RKO (cell line): ENCODE results near the gene MRPL16.
A peak's percentile ranks its signal among the peaks of the same experiment; 100 is the strongest.
"Not testable (repeated sequence)": the region's sequence is repeated elsewhere in the genome, so short reads cannot be mapped to it uniquely, and the experiment has no call there.

Experiments used
- DNase-seq: peaks from one replicate; pipeline ENCODE4 v3.0.0-alpha.2; 2016; ENCODE audit warnings: low spot score

The MRPL16 gene

DNA sequence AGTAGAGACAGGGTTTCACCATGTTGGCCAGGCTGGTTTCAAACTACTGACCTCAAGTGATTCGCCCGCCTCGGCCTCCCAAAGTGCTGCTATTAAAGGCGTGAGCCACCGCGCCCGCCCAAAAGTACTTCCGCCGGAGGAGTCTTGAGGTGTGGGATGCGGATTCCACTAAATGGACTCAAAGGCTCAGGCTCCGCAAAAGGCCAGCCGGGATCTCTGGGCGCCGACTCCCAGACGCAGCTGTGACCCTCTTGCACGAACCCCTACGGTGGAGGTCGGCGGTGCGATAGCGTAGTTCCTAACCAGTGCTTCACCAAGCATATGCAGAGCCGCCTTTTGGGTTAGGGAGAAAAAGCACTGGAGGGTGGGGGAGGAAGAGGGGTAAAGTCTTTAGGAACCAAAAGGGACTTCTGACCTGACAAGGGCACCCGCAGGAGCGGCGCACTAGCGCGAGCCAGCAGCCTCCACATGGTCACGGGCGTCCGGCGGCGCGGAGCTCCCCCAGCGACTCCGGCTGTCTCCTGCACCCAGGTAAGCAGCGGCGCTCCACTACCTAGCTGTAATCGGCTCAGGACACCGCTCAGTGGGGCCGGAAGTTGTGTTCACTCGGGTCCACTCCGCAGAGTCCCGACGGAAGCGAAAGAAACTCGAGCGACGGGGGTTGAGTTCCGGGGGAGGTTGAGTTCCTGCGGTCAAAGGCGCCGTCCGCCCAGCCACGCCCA, at the start of gene MRPL16:
MRPL16 (minus strand) TSS at position 590 of the 722 bp plus-strand sequence; CDS start at position 470, 120 bp downstream.
- peak; percentile 93 for DNase-seq

DNA sequence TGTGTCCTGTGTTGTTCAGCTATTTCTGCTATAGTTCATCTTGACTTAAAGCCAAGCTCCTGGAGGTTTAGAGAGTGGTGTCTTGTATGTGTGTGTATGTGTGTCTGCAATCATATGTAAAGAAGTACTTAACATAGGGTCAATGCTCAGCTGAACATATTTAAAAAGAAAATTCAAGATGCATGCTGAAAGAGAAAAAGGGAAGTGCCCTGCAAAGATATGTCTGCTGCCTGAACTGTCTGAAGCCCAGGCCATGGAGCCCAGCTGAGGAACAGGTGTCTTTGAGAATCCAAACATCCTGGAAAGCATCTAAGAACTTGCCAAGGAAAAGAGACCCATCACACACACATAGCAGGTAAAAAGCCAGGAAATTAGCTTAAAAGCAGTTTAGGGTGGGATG, 49.1 kb upstream of the MRPL16 start:
- DNase-seq: no peak

DNA sequence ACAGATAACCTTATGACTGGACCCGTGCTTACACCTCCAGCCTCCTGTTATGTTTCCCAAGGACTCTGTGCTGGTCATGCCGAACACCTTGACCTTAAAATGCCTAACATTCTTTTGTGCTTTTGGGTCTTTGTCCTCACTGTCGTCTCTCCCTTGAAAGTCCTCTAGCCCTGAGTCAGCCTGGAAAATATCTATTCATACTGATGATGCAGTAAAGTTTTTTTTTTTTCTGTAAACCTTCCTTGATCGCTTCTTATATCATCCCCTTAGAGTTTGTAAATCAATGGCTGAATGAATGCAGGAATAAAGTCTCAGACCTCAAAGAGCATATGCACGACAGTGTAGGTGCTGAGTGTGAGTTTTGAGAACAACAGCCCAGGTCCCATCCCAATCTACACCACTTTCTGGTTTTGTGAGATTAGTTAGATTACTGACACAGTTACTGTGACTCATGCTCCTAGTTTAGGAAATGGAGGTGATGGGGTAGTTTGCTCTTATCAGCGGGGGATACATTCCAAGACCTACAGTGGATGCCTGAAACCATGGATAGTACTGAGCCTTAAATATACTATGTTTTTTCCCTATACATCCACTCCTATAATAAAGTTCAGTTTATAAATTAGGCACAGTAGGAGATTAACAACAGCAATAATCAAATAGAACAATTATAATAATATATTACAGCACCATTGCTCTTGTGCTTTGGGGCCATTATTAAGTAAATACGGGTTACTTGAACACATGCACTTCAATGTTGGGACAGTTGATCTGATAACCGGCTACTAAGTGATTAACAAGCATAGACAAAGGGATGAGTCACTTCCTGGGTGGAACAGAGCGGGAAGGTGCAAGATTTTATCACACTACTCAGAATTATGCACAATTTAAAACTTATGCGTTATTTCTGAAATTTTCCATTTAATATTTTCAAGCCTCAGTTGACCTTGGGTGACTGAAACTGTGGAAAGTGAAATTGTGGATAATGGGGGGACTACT, 47.2 kb upstream of the MRPL16 start:
- peak; percentile 61 for DNase-seq

DNA sequence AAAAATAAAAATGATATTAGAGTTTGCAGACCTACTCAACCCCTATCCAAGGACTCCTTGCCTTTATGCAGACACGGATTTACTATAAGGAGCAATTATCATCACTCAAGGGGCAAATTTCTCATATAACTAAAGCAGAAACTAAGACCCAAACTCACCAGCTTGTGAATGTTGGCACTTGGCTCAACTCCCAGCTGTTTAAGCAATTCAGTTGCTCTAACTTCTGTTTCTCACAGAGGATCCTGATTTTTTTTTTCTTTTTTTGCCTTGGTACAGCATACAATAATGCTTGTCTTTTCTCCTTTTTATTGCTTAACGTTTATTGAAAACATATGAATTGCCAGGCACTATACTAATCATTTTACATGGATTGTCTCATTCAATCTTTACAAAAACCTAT, 44.3 kb upstream of the MRPL16 start:
- DNase-seq: no peak

DNA sequence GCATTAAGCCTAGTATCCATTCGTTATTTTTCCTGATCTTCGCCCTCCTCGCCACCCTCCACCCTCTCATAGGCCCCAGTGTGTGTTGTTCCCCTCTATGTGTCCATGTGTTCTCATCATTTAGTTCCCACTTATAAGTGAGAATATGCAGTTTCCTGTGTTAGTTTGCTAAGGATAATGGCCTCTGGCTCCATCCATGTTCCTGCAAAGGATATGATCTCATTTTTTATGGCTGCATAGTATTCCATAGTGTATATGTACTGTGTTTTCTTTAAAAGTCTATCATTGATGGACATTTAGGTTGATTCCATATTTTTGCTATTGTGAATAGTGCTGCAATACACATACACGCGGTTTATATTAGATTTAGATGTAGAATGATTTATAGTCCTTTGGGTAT, 40.8 kb upstream of the MRPL16 start:
- not testable (repeated sequence) for DNase-seq

DNA sequence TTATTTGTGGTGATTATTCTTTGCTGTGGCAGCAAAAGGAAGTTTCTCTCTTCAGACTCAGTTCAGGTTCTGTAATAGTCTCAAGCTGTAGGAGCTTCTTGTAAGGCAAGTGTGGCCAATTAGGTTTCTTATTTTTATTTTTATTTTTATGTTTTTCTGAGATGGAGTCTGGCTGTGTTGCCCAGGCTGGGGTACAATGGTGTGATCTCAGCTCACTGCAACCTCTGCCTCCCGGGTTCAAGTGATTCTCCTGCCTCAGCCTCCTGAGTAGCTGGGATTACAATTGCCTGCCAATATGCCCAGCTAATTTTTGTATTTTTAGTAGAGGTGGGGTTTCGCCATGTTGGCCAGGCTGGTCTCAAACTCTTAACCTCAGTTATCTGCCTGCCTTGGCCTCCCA, 39.0 kb upstream of the MRPL16 start:
- not testable (repeated sequence) for DNase-seq

DNA sequence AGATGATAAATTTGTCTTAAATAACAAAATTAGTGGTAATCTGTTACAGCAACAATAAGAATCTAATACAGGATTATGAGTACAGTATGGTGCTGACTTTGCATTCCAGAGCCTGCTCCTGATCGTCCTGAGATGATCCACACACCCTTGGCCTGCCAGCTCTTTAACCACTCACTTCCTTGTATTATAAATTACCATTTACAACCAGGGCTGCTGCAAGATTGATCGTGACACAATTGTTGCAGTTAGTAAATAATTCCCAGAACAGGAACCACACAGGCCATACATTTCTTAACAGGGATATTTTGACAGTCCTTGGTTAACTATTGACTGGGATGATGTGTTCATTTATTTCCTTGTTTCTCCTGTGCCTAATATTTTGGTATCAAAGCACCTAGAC, 38.6 kb upstream of the MRPL16 start:
- no peak for DNase-seq

DNA sequence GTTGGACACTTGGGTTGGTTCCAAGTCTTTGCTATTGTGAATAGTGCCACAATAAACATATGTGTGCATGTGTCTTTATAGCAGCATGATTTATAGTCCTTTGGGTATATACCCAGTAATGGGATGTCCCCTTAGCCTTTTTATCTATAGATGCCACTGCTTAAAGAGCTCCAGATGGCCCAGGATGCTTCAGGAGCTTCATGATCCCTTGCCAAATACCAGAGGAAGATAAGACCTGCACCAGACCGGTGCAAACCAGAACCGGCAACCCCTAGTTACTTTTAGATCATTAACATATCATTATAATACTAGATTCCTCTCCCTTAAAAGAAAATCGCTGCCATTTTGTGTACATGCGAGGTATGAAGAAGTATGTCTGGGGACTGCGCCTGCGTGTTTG, 37.9 kb upstream of the MRPL16 start:
- not testable (repeated sequence) for DNase-seq

DNA sequence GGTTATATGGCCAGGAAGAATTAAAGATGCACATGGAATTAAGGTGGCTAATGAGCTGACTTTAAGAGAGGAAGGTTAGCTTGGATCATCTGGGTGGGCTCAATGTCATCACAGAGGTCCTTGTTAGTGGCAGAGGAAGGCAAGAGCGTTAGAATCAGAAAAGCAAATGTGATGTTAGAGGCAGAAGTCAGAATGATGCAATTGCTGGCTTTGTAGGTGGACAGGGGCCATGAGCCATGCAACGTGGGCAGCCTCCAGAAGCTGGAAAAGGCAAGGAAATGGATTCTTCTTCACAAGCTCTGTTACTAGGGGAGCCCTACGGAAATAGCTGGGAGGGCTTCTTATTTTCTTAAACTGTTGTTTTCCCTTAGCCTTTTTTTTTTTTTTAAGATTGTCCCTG, 37.0 kb upstream of the MRPL16 start:
- DNase-seq: no peak

DNA sequence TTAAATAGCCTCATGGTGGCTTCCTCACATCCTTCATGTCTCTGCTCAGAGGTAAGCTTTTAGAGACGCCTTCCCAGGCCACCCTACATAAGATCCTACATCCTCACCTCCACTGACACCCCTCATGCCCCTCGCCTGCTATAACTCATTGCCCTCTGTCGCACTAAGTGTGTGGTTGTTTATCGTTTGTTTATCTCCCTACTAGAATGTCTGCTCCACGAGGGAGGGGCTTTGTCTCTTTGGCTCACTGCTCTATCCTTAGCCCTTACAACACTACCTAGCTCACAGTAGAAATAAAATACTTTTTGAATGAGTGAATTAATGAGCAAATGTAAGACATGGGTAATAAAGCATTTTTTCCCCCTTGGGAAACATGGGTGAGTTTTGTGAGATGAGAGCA, 36.0 kb upstream of the MRPL16 start:
- DNase-seq: no peak

DNA sequence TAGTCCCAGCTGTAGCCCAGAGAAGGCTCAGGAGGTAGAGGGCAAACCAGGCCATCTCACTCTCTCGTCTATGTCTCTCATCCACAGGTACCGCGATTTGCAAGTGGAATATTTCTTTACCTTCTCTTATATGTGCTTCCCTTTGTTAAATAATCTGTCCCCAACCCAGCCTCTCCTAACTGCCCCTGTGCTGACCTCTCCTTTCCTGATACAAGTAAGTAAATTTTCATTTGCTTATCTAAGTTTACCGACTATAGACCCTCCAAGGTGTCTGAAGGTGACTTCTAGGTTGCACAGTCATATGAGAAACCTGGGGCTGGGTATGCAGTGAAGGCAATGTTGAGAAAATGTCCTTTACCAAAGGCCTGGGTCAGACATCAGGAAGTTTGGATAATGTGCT, 34.8 kb upstream of the MRPL16 start, which contains the start of gene CBLIF:
CBLIF (minus strand) TSS at position 101 of the 400 bp plus-strand sequence; CDS start at position 55, 46 bp downstream.
- DNase-seq: no peak

DNA sequence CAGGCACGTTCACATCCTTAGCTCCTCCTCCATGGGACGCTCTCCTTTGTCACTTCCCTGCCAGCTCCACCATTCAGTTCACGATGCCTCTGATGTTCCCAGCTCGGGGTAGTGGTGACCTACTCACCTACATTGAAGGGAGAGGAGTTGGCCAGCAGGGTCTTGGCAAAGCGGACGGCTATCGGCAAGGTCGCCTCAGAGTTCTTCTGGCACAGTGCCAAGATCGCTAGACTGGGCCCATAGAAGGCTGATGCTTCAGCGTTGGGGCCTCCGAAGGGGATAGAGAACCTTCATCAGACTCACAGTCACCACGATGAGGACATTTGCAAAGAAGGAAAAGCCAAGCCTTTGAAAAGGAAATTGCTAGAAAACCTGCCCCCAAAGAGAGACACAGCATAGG, 31.7 kb upstream of the MRPL16 start:
- DNase-seq: no peak

DNA sequence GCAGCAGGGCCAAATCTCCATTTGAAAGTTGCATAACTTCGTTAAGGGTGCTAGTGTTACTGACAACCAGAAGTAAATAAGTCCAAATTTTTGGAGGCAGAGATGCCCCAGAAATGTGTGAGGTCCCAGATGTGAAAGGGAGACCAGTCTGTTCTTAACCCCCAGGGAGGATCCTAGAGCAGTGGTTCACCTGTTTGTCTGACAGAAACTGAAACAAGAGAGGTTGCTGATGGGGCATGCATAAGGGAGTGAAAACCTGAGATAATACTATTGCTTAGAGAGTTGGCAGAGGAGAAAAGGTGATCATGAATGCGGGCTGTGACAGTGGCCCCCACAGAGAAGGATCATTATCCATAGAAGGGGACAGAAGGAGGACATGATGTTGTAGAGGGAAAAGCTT, 30.9 kb upstream of the MRPL16 start:
- no peak for DNase-seq

DNA sequence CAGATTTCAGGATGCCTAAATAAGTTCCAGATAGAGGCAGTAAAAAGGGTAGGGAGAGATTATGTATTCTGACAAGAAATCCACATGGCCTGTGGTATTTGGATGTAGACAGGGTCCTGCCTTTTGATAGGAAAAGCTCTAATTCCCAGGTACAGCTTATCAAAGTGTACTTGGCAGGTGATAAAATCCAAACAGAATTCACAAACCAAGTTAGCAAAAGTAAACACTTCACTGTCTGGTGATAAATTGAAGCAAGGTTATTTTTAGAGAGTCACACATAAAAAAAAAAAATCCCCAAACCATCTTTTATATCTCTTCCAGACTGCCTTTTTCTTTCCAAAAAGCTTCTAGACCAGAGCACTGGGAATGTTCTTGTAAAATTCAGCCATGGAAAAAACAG, 29.0 kb upstream of the MRPL16 start:
- no peak for DNase-seq

DNA sequence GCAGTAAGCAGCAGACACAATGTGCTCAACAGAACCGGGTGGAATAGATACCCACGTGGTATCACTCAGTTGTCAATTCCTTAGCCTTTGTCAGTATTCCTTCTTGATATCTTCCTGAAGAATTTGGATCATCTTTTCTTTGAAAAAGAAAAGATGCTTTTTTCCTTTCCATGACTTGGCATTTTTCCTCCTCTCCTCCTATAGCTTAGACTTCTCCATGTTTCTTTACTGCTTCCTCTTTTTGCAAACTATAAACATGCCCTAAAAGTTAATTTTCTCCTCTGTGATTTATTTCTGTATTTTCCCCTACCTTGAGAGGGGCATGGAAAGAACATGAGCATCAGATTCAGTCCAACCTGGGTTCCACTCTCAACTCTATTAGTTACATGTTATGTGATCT, 23.0 kb upstream of the MRPL16 start:
- no peak for DNase-seq

DNA sequence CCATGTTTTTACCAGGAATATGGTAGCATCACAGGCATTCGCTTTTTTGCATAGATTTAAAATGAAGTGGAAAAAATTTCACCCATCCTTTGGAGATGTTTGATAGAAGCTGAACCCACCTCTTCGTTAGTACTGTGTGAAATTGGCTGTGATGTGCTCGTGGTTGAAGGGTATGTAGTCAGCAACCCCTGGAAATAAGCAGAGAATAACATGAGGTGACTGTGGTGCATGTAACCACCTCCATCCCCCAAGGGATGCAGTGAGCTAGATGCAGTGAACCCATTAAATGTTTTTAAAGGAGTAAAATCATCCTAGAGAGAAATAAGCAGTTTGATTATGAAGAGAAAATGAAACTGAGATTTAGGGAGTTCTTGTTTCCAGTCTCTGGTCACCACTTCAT, 18.8 kb upstream of the MRPL16 start:
- DNase-seq: no peak

DNA sequence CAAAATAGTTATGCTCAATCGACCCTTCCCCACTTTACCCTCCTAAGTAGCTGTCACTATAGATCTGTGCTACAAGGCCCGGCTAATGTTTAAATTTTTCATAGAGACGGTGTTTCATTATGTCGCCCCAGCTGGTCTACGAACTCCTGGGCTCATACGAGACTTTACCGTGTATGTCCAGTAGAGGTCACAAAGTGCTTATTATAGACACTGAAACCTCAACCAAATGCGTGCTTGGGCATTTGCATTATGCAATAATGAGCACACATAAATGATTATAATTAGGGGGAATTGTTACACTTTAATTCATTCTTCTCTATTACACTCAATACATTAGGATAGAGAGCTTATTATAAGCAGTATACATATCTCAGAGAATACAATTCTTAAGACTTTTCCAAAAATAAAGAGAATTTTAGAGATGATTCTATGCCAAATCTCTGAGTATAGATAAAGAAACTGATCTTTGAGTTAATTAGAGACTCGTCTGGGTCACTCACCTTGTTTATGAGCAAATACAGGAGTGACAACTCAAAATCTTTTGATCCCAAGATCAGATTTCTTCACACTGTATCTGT, 12.5 kb upstream of the MRPL16 start:
- DNase-seq: peak; percentile 84

DNA sequence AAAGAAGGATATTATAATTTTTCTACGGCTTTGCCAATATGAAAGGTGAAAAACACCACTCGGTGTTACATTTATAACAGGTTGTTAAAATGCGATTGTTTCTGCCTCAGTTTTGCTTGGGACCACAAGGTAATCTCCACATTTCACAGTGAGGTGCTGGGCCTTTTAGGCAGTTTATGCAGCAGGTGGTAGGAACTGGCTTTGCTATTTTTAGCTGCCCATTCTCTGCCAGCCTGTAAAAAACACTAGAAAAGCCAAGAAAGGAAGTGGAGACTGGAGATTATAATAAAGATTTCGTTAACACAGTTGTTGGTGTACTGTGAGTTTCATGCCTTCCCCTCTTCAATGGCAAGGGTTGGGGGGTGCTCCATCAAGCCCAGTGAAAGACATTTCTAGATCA, 8.0 kb upstream of the MRPL16 start:
- DNase-seq: no peak

DNA sequence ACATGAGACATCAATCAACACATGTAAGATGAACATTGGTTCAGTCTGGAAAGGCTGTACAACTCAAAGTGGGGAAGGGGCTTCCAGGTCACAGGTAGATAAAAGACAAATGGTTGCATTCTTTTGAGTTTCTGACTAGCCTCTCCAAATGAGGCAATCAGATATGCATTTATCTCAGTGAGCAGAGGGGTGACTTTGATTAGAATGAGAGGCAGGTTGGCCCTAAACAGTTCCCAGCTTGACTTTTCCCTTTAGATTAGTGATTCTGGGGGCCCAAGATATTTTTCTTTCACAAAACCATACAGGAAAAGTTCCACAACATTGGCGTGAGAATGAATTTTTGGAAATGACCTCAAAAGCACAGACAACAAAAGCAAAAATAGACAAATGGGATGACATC, 5.9 kb upstream of the MRPL16 start:
- DNase-seq: not testable (repeated sequence)

DNA sequence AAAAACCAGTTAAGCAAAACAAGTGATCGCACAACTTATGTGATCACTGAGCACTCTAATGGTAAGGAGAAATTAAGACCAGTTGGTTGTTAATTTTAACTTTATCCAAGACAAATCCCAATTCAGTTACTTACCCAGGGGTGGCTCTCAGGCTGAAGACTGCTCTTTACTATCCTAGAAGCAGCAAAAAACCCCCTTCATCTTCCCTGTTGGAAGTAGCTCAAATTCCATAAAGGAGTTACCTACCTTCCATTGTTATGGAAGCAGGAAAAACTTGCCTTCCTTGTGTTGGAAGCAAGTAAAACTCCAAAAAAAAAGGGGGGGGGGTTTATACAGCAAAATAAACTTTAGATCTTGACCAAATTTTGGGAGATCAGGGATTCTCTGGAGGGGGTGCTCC, 5.2 kb upstream of the MRPL16 start:
- DNase-seq: no peak

DNA sequence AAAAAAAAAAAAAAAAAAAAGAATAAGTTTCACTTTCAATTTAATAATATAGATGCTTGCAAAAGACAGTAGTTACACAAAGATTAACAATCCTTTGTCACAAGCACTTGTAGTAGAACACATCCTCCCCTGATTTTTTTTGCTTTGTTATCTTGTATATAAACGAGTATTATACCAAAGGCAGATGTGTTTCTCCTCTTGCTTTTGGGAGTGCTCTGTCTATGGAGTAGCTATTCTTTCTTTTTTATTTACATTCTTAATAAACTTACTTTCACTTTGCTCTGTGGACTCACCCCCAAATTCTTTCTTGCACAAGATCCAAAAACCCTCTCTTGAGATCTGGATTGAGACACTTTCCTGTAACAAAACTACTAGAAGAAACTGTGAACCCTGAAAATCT, 3.4 kb upstream of the MRPL16 start:
- no peak for DNase-seq

DNA sequence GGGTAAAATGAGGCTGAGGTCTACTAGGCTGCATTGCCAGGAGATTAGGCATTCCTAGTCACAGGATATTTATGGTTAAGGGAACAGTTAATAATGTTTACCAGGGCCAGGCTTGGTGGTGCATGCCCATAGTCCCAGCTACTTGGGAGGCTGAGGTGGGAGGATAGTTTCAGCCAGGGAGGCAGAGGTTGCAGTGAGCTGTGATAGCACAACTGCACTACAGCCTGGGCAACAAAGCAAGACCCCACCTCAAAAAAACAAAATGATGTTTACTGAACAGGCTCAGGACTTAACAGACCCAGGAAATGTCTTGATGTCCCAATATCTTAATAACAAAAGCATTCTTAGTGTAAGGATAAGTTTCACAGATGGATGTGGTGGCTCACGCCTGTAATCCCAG, 2.8 kb upstream of the MRPL16 start:
- no peak for DNase-seq

DNA sequence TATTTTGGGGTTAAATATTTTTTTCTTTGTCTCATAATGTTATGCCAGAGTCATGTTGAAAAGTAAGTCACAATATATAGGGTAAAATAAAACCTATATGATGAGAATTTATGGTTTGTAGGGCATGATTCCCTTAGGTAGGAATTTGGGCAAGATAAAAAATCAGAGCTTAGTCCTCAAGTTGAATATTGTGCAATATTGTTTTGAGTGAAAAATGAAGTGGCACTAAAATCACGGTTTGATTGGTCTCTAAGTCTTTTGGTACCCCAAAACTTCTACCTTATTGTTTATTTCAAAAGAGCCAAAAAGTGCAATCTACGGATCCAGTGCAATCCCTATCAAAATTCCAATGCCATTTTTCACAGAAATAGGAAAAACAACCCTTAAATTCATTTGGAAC, 1.6 kb upstream of the MRPL16 start:
- DNase-seq: no peak
